Peyer's patch (tissue), 4 donors: ENCODE data around the gene AHI1. TPM values are rescaled to one million over a fixed set of nuclear protein-coding genes. Genes with fewer than 3 reads are reported as not detected.

Experiments used
- DNase-seq, 3 donors: peaks; one replicate each; pipeline ENCODE4 v3.0.0-alpha.2; 2017 to 2019
- H3K27ac ChIP-seq, 4 donors: fragments of 200-600 bp; sonication (generic); one replicate each; pipeline ENCODE4 v1.5.1; 2016 to 2019
- H3K27me3 ChIP-seq, 2 donors: fragments of 200-600 bp; sonication (generic); one replicate each; pipeline ENCODE4 v1.5.1; 2019
- H3K36me3 ChIP-seq, 3 donors: fragments of 200-600 bp; sonication (generic); one replicate each; pipeline ENCODE4 v1.5.1; 2016 to 2019
- H3K4me1 ChIP-seq, 4 donors: fragments of 200-600 bp; sonication (generic); one replicate each; pipeline ENCODE4 v1.5.1; 2016 to 2019
- H3K4me3 ChIP-seq, 4 donors: fragments of 200-600 bp; sonication (generic); 1 replicate in 3 of 4; 2 replicates in 1 of 4; pipeline ENCODE4 v1.5.1; 2016 to 2019; ENCODE audit warnings: mild to moderate bottlenecking in 1 of 4
- H3K9me3 ChIP-seq, 4 donors: fragments of 200-600 bp; sonication (generic); one replicate each; pipeline ENCODE4 v1.5.1; 2016 to 2019; ENCODE audit warnings: mild to moderate bottlenecking in 1 of 4
- POLR2A ChIP-seq, 2 donors: fragments of 450-650 bp; IDR thresholded peaks; one replicate each; pipeline ENCODE4 v1.5.1; 2017; ENCODE audit warnings: antibody characterized with exemption in 2 of 2, mild to moderate bottlenecking in 2 of 2, moderate library complexity in 2 of 2
- total RNA-seq, 4 donors: library from RNA; depleted of rRNA; stranded (reverse); fragments of >200 nt; gene quantifications; one replicate each; pipeline ENCODE4 v1.1.0, GENCODE V29; 2016
- TF ChIP-seq, protein P1 (sequence below), 6 experiments: fragments of 450-650 bp in 4 of 6; fragments of 200-600 bp in 2 of 6; sonication (generic) in 1 of 6; IDR thresholded peaks; one replicate each; pipeline ENCODE4 v1.5.1; 2017 to 2019; ENCODE audit warnings: antibody characterized with exemption in 6 of 6, mild to moderate bottlenecking in 3 of 6, moderate library complexity in 1 of 6

AHI1 gene
- total RNA-seq, 4 donors from 2014 or later, result 4.4 to 141 (median 17.6) TPM

GRCh38 chr6:135403584-135403983, 94.0 kb downstream of the AHI1 start:
- no peaks in the 10 kb centered on the region for H3K9me3 ChIP-seq
- H3K4me3 ChIP-seq, result no peak overlapping the region
- H3K27ac ChIP-seq, result no peak overlapping the region
- TF ChIP-seq POLR2A (IDR thresholded peaks at IDR 0.05), result no peak
- TF ChIP-seq, protein P1, sequence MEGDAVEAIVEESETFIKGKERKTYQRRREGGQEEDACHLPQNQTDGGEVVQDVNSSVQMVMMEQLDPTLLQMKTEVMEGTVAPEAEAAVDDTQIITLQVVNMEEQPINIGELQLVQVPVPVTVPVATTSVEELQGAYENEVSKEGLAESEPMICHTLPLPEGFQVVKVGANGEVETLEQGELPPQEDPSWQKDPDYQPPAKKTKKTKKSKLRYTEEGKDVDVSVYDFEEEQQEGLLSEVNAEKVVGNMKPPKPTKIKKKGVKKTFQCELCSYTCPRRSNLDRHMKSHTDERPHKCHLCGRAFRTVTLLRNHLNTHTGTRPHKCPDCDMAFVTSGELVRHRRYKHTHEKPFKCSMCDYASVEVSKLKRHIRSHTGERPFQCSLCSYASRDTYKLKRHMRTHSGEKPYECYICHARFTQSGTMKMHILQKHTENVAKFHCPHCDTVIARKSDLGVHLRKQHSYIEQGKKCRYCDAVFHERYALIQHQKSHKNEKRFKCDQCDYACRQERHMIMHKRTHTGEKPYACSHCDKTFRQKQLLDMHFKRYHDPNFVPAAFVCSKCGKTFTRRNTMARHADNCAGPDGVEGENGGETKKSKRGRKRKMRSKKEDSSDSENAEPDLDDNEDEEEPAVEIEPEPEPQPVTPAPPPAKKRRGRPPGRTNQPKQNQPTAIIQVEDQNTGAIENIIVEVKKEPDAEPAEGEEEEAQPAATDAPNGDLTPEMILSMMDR (IDR thresholded peaks at IDR 0.05), result no peak
- no peaks in the 10 kb centered on the region for H3K36me3 ChIP-seq
- H3K27me3 ChIP-seq, result no peaks in the 10 kb centered on the region
- no peaks in the 10 kb centered on the region for H3K4me1 ChIP-seq
- DNase-seq, result no peak

DNA sequence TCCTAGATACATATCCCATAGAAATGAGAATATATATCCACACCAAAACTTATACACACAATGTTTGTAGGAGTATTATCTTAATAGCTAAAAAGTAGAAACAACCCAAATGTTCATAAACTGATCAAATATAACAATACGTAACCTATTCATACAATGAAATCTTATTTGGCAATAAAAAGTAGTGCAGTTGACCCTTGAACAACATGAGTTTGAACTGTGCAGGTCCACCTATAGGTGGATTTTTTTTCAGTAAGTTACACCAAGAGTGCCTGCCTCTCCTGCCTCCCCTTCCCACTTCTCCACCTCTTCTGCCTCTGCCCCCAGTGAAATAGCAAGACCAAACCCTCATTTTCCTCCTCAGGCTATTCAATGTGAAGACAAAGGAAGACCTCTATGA, 95.2 kb downstream of the AHI1 start:
- TF ChIP-seq, protein P1 (IDR thresholded peaks at IDR 0.05), result no peak
- no peak for TF ChIP-seq POLR2A (IDR thresholded peaks at IDR 0.05)
- H3K9me3 ChIP-seq, result no peaks in the 10 kb centered on the region
- no peaks in the 10 kb centered on the region for H3K36me3 ChIP-seq
- no peak overlapping the region for H3K27ac ChIP-seq
- no peaks in the 10 kb centered on the region for H3K4me1 ChIP-seq
- no peak for DNase-seq
- H3K4me3 ChIP-seq, result no peak overlapping the region
- no peaks in the 10 kb centered on the region for H3K27me3 ChIP-seq

GRCh38 chr6:135397172-135397952, 100.2 kb downstream of the AHI1 start:
- Histone ChIP-seq H3K9me3 (no peaks in the 10 kb centered on the region), H3K36me3 (no peaks in the 10 kb centered on the region)
- TF ChIP-seq, protein P1 (IDR thresholded peaks at IDR 0.05), result no peak
- TF ChIP-seq POLR2A (IDR thresholded peaks at IDR 0.05), result no peak

DNA sequence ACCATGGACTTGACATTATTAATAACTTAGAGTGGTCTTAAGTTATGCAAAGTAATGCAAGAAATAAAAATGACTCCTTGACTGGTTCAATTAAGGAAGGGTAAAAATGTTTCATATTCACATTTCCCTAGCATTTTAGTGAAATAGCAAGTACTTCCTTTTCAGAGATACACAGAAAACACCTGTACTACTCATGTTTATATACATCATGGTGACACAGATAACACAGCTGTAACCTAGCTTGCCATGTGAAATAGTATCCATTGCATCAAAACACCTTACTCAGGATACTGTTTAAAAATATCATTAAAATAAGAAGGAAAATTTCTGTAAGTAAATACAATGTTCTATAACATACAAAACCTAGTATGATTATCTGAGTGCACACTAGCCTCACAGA, 102.4 kb downstream of the AHI1 start:
- no peaks in the 10 kb centered on the region for H3K4me1 ChIP-seq
- no peaks in the 10 kb centered on the region for H3K27me3 ChIP-seq
- no peak for DNase-seq
- no peak overlapping the region for H3K27ac ChIP-seq
- no peaks in the 10 kb centered on the region for H3K9me3 ChIP-seq
- H3K4me3 ChIP-seq, result no peak overlapping the region
- TF ChIP-seq, protein P1 (IDR thresholded peaks at IDR 0.05), result no peak
- no peak for TF ChIP-seq POLR2A (IDR thresholded peaks at IDR 0.05)
- no peaks in the 10 kb centered on the region for H3K36me3 ChIP-seq

More at GRCh38 chr6:135397172-135397952, 100.2 kb downstream of the AHI1 start:
- Histone ChIP-seq H3K27me3 (no peaks in the 10 kb centered on the region), H3K4me1 (no peaks in the 10 kb centered on the region), H3K27ac (no peak overlapping the region), H3K4me3 (no peak overlapping the region)
- DNase-seq, result no peak

GRCh38 chr6:135393289-135393688, 104.3 kb downstream of the AHI1 start:
- no peaks in the 10 kb centered on the region for H3K9me3 ChIP-seq
- no peak for DNase-seq
- H3K36me3 ChIP-seq, result no peaks in the 10 kb centered on the region
- no peak overlapping the region for H3K4me3 ChIP-seq
- TF ChIP-seq POLR2A (IDR thresholded peaks at IDR 0.05), result no peak
- TF ChIP-seq, protein P1 (IDR thresholded peaks at IDR 0.05), result no peak
- no peaks in the 10 kb centered on the region for H3K27me3 ChIP-seq
- H3K27ac ChIP-seq, result no peak overlapping the region
- H3K4me1 ChIP-seq, result no peaks in the 10 kb centered on the region
